GM12873 (cell line): ENCODE results near the gene TRPM6.

Experiments
- CTCF ChIP-seq: IDR thresholded peaks from 2 replicates; pipeline ENCODE4 v1.5.1; 2012; ENCODE audit warnings: low read depth, mild to moderate bottlenecking, moderate library complexity, low read length, control low read depth; ENCODE audit not compliant: insufficient read depth; ENCODE audit errors: missing control alignments

Gene TRPM6

GRCh38 chr9:74726581-74726980, 161.1 kb downstream of the TRPM6 start:
- TF ChIP-seq CTCF: no peak

DNA sequence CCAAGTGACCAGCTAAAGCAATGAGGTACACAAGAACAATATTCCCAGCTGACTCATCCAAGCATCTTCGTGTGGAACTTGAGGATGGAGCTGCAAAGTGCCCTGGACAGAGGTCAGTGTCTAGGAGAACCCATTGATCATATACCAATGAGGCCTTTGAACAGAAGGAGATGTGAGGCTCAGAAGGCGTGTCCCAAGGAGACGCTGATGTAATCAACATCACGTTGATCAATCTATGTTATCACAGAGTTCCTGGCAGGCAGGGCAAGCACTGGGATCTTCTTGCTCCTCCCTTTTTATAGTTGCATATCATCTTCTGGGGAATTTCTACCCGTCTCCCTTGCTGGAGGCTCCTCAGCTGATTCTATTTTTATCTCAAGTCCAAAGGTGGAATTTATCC, 163.4 kb downstream of the TRPM6 start:
- TF ChIP-seq CTCF: no peak

- no peak for TF ChIP-seq CTCF
Observed at GRCh38 chr9:74721696-74722660, 165.7 kb downstream of the TRPM6 start.

DNA sequence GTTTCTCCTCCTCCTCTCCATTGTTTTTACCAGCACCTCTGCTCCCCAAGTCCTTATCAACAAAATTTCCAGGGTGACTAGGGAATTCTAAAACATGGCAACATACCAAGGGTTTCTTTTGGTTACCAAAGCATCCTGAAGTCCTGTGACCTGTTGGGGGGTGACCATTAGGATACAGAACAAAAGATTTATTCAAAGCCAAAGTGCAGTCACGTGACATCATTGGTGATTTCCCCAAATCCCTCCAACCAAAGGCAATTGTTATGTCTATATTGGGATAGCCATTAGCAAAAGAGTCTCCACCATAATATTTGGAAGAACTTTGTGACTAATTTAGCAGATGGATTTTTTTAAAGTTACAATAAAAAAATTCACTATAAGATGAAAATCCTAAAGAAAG, 168.4 kb downstream of the TRPM6 start:
- TF ChIP-seq CTCF: no peak

GRCh38 chr9:74718709-74719108, 169.0 kb downstream of the TRPM6 start:
- no peak for TF ChIP-seq CTCF

- TF ChIP-seq CTCF: no peak
Observed at GRCh38 chr9:74711341-74711740, 176.4 kb downstream of the TRPM6 start.

- TF ChIP-seq CTCF: no peak
Observed at GRCh38 chr9:74697535-74697934, 190.2 kb downstream of the TRPM6 start.
